ENCODE data around the gene FYB1. TPM values are rescaled to one million over a fixed set of nuclear protein-coding genes. Genes with fewer than 3 reads are reported as not detected.
"Not testable (repeated sequence)": the region's sequence is repeated elsewhere in the genome, so short reads cannot be mapped to it uniquely, and the experiment has no call there.

Gene FYB1
- 4.5 TPM for total RNA-seq
- long read RNA-seq, partial matches to known transcripts: 4 of 5 reads
- long read RNA-seq, other reads (novel, unspliced or antisense): 1 of 5 reads

GRCh38 chr5:39219437-39219836 is at the start of gene FYB1:
Gene FYB1 (minus strand): TSS chr5:39219563. CDS start chr5:39202960, 16,603 bp downstream.
- peak; percentile 85 for DNase-seq (ENCODE audit: low spot score)
- intact Hi-C loops (cut with DNase I): loop anchor here (2.0 to 5.0 kb wide), 2 partner anchors 63 to 351 kb away; no protein-coding TSS in a partner anchor

GRCh38 chr5:39267186-39267585 is 47.8 kb upstream of the FYB1 start:
- DNase-seq (ENCODE audit: low spot score): no peak
- intact Hi-C loops (cut with DNase I): no loop called here

- intact Hi-C loops (cut with DNase I): no loop called here
- DNase-seq (ENCODE audit: low spot score): no peak
Measured at GRCh38 chr5:39266442-39266841, 47.1 kb upstream of the FYB1 start.

- DNase-seq (ENCODE audit: low spot score): no peak
- intact Hi-C loops (cut with DNase I): no loop called here
Measured at GRCh38 chr5:39264528-39264927, 45.2 kb upstream of the FYB1 start.

GRCh38 chr5:39262981-39263380 is 43.6 kb upstream of the FYB1 start:
- no peak for DNase-seq (ENCODE audit: low spot score)
- intact Hi-C loops (cut with DNase I): no loop called here

GRCh38 chr5:39260095-39260494 is 40.7 kb upstream of the FYB1 start:
- DNase-seq (ENCODE audit: low spot score): no peak
- intact Hi-C loops (cut with DNase I): no loop called here

- intact Hi-C loops (cut with DNase I): no loop called here
- no peak for DNase-seq (ENCODE audit: low spot score)
Measured at GRCh38 chr5:39257554-39257953, 38.2 kb upstream of the FYB1 start.

- DNase-seq (ENCODE audit: low spot score): no peak
- intact Hi-C loops (cut with DNase I): no loop called here
Measured at GRCh38 chr5:39256477-39257235, 37.3 kb upstream of the FYB1 start.

GRCh38 chr5:39255406-39255805 is 36.0 kb upstream of the FYB1 start:
- intact Hi-C loops (cut with DNase I): no loop called here
- DNase-seq (ENCODE audit: low spot score): no peak

- no peak for DNase-seq (ENCODE audit: low spot score)
- intact Hi-C loops (cut with DNase I): no loop called here
Measured at GRCh38 chr5:39254671-39255070, 35.3 kb upstream of the FYB1 start.

GRCh38 chr5:39253196-39253595 is 33.8 kb upstream of the FYB1 start:
- intact Hi-C loops (cut with DNase I): no loop called here
- no peak for DNase-seq (ENCODE audit: low spot score)

- intact Hi-C loops (cut with DNase I): no loop called here
- no peak for DNase-seq (ENCODE audit: low spot score)
Measured at GRCh38 chr5:39249564-39250274, 30.4 kb upstream of the FYB1 start.

- intact Hi-C loops (cut with DNase I): no loop called here
- DNase-seq (ENCODE audit: low spot score): no peak
Measured at GRCh38 chr5:39249069-39249468, 29.7 kb upstream of the FYB1 start.

GRCh38 chr5:39240750-39241149 is 21.4 kb upstream of the FYB1 start:
- DNase-seq (ENCODE audit: low spot score): no peak
- intact Hi-C loops (cut with DNase I): no loop called here

- intact Hi-C loops (cut with DNase I): no loop called here
- DNase-seq (ENCODE audit: low spot score): no peak
Measured at GRCh38 chr5:39238366-39239105, 19.2 kb upstream of the FYB1 start.

- intact Hi-C loops (cut with DNase I): no loop called here
- no peak for DNase-seq (ENCODE audit: low spot score)
Measured at GRCh38 chr5:39236718-39237117, 17.4 kb upstream of the FYB1 start.

GRCh38 chr5:39235648-39236047 is 16.3 kb upstream of the FYB1 start:
- intact Hi-C loops (cut with DNase I): no loop called here
- DNase-seq (ENCODE audit: low spot score): no peak

- intact Hi-C loops (cut with DNase I): not testable (repeated sequence)
Measured at GRCh38 chr5:39234494-39234893, 15.1 kb upstream of the FYB1 start.

GRCh38 chr5:39233783-39234182 is 14.4 kb upstream of the FYB1 start:
- no peak for DNase-seq (ENCODE audit: low spot score)
- intact Hi-C loops (cut with DNase I): no loop called here

More at GRCh38 chr5:39234494-39234893, 15.1 kb upstream of the FYB1 start:
- not testable (repeated sequence) for DNase-seq (ENCODE audit: low spot score)
